GM19468 (cell line): Measurements from ENCODE around the gene SPIC.
"Not testable (repeated sequence)": the region's sequence is repeated elsewhere in the genome, so short reads cannot be mapped to it uniquely, and the experiment has no call there.

Source experiments
- ATAC-seq: cut with Tn5 transposase; IDR thresholded peaks from one replicate; pipeline ENCODE4 v1.9.1; 2021; ENCODE audit warnings: mild to moderate bottlenecking, moderate library complexity, moderate number of reproducible peaks; ENCODE audit not compliant: unreplicated experiment; ENCODE audit errors: extremely low read depth

Gene SPIC

DNA sequence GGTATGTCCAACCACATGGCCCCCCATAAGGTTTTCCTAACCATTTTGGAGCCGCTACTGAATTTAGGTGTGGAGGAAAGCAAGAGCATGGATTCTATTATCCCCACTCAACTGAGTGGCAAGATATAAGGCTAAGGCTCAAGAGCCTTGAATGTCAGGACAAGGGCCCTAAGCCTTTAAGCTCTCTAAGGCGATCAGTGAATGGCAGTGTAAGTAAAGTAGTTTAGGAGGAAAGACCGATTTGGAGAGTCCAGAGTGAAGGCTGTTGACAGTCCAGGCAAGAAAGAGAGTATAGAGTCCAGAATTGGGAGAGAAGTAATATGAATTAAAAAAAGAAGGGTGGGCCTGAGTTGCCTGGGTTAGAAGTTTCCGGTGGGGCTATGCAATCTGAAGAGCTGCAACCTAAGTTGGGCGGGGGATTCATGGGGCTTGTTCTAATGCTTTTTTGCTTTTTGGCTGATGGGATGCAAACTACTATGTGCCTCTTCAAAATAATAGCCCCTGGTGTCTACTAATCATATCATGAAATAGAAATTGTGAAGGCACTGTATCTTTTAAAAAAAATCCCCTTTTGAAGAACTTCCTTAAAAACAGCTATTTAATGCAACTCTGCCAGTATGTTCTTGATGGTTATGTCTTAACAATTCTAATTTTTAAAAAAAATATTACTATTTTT is at the start of gene SPIC:
SPIC (plus strand) TSS at position 626 of the 676 bp plus-strand sequence. CDS start 1,569 bp downstream, outside the sequence.
- ATAC-seq: no peak

DNA sequence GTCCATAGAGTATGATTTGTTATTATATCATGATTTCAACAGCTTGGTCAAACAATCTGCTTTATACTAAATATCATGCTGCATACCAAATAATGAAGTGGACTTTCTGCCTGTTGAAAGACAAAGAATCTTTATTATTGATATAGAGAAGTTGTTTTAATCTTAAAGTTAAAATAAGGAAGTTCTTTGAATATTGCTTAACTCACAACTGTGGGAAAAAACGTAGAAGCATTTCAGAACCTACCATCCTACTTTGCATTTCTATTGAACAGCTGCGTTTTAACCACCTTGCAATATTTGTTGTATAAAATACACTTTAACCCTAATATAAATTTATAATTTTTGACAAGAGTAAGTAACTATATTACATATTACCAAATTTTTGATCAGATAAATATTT is 44.7 kb upstream of the SPIC start:
- ATAC-seq: no peak

DNA sequence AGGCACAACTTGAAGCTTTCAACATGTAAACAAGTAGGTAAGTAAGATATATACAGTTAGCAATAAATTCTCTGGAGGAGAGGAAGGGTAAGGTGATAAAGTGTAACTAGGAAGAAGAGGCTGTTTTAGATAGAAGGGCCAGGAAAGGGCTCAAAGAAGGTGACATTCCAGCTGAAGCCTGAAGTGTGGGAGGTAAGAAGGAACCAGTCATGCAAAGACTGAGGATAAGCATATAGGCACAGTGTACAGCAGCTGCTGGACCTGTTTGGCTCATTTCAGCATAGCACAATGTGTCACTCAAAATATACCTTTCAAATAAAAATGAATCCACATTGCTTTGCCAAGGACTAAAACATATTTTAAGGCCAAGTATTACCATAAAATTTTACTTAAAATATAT is 39.0 kb upstream of the SPIC start:
- ATAC-seq: no peak

DNA sequence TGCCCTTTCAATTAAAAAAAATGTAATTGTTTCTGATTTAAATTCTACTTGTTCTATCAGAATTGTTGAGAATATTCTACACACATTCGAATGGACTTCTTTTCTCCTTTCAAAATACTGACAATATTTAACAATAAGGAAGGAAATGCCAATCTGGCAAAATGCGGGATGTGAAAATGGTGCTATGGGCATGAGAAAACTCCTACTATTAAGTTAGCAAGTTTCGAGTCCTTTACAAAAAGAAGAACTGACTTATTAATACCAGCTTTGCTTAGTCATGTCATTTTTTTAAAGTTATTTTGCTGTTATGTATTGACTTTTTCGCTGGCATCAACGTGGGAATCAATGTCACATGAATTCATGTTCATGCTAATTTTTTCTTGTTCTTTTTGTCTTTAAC is 35.9 kb upstream of the SPIC start:
- ATAC-seq: no peak

DNA sequence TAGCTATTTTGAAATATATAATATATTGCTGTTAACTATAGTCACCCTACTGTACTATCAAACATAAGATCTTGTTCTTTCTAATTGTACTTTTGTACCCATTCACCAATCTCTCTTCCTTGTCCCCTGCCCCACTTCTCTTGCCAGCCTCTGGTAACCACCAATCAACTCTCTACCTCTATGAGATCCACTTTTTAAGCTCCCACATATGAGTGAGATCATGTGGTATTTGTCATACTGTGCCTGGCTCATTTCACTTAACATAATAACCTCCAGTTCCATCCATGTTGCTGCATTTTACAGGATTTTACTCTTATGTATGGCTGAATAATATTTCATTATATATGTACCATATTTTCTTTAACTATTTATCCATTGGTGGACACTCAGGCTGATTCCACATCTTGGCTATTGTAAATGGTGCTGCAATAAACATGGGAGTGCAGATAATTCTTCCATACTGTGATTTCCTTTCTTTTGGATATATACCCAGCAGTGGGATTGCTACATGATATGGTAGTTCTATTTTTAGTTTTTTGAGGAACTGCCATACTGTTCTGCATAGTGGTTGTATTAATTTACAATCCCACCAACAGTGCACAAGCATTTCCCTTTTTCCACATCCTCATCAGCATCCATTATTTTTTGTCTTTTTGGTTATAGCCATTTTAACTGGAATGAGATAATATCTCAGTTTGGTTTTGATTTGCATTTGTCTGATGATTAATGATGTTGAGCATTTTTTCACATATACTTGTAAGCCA is 33.5 kb upstream of the SPIC start:
- ATAC-seq: no peak

DNA sequence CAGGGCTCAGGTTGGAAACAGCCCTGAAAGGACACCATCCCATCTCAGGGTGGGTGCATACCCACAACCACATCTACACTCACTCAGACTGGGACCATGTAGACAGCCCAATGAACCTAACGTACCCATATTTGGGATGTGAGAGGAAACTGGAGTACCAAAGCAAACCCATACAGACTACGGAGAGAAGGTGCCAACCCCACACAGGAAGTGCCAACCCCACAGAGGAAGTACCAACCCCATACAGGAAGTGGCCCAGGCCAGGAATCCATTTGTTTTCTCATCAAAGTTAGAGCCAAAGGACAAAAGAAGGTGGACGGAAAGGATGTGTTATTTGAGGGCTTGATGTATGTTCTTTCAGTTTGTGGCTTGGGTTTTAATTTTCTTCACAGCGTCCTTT is 19.5 kb upstream of the SPIC start:
- ATAC-seq: no peak

DNA sequence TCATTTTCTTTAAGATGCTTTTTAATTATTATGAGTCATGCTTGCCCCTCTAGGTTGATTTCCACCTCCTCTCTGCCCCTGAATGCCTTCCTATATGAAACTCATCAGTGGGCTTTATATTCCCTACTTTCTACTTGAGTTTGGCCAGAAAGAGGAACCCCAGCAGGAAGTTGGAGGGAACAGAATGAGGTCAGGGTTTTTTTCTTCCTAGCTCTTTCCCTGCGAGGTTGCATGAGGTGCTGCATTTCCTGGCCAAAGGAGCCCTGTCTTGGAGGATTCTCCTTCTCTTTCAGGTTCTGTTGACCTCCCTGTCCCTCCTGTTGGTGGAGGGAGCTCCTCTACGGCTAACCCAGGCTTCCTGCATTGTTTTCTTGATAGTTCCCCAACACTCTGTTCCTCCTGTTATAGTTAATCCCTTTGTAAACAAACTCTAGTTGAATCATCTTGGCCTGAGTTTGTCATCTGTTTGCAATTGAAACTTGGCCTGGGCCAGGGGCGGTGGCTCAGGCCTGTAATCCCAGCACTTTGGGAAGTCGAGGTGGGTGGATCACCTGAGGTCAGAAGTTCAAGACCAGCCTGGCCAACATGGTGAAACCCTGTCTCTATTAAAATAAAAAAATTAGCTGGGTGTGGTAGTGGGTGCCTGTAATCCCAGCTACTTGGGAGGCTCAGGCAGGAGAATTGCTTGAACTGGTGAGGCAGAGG is 15.3 kb upstream of the SPIC start:
- no peak for ATAC-seq

DNA sequence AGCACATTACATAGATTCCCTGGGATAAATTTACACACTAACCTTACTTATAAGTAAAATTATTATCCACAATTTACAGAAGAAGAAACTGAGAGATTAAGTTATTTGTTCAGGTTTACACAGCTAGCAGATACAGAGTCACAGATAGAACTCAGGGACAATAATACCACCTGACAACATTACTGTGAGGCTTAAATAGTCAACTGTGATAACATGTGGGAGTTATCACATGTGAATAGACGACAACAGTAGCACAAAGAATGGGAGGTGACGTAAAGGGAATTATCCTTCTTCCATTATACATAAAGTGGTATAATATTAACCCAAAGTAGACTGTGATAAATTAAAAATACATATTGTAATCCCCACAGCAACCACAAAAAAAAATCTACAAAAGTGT is 6.2 kb upstream of the SPIC start:
- no peak for ATAC-seq

DNA sequence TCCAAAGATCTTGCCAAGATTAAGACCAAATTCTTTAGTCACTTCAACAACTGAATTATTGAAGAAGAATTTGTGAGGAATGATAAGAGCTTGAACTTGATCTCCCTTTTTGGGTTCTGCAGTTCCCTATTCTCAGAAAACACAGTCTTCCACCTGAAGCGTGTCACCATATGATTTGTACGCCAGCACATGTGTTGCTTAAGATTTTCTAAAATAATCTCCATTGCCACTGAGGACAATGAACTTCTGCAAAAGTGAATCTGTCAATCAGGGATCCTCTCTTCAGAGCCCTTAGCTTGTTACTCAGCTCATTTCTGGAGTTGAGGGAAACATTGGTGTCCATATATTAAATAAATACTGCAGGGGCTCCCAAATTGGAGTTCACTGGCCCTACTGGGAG is 4.2 kb upstream of the SPIC start:
- no peak for ATAC-seq

DNA sequence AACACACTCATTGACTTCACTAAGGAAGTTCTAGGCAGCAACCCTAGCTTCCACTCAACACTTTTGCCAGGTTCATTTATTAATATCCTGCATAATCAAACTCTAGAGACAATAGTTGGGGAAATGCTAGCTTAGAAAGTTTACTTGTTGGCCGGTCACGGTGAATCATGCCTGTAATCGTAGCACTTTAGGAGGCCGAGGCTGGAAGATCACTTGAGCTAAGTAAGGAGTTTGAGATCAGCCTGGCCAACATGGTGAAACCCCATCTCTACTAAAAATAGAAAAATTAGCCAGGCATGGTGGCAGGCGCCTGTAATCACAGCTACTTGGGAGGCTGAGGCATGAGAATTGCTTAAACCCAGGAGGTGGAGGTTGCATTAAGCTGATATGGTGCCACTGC is 3.3 kb upstream of the SPIC start:
- not testable (repeated sequence) for ATAC-seq

DNA sequence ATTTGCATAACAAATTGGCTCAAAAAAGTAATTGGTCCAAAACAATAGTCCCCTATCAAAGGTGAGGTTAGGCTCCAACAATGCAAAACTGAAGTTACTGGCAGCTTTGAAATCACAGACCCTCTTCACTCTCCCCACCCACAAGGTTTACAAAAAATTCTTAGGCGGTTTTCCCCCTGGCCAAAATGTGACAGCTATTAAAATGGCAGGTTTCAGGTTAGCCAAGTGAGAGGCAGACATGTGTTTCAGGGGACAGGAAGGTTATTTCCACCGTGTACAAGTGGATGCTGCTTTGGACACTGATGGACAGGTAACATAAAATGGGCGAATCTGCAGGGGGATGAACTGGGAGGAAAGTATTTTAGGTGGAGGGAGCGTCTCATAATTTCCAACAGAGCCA is 888 bp upstream of the SPIC start:
- ATAC-seq: no peak

DNA sequence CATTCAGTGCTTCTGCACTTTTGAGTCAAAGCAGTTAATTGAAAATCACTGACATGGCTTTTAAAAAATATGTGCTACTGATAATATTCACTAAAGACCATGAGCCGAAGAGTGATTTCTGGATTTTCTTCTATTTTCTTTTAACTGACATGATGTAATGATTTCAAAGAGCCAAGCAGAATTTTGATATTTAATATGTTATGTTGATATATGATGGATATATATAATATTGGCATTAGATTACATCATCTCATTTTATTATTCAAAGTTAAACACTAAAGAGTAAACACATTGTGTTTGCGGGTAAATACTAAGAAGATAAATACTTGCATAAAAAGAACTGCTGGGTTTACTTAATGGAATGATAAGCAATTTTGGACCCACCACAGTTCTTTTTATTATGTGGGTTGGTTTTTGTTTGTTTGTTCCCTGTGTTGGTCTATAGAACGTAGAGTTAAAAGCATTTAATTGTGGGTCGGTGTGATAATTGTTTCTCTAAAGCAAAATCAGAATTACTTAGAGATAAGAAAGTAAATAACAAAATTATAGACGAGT is 692 bp downstream of the SPIC start:
- no peak for ATAC-seq

DNA sequence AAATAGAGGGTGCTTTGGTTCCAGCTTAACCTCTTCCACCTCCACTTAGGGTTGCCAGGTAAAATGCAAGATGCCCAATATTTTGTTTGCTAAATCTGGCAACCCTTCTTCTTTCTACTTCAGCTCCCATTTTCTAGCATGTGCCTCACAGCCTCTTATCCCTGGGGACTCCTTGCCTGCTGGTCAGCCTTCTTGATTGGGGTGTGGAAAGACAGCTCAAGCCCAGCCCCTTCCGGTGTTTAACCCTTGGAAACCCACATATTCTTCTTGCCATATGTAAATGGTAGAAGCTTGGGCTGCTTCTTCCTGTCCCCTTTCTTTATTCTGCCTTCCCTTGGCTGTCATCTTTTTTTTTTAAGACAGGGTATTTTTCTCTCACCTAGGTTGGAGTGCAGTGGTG is 5.7 kb downstream of the SPIC start:
- no peak for ATAC-seq

DNA sequence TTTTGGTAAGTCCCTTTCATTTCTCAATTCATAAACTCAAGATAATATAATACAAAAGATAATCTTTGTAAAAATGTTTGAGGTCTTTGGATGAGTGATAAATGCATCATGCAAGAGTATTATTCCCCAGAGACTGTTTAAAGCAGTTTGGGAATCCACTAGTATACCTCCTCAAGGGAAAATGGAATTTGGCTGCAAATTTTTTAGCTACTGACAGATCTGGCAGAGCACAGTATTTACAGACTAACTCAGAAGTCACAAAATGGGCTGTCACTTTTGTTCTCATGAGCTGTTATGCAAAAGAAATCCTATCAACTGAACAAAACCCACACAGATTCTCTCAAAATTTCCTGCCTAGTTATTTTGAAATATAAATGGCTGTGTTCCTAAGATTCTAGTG is 9.9 kb downstream of the SPIC start:
- ATAC-seq: no peak

DNA sequence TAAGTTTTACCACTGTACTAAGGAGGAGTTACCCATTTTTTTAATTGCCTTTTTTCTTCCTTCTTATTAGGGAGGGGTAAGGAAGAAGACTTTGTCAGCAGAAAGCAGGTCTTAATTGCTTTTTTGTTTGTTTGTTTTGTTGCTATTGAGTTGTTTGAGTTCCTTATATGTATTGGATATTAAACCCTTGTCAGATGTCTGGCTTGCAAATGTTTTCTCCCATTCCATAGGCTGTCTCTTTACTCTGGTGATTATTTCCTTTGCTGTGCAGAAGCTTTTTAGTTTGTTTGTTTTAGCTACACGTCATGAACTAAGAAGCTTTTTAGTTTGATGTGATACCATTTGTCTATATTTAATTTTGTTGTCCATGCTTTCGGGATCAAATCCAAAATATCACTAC is 13.3 kb downstream of the SPIC start:
- no peak for ATAC-seq

DNA sequence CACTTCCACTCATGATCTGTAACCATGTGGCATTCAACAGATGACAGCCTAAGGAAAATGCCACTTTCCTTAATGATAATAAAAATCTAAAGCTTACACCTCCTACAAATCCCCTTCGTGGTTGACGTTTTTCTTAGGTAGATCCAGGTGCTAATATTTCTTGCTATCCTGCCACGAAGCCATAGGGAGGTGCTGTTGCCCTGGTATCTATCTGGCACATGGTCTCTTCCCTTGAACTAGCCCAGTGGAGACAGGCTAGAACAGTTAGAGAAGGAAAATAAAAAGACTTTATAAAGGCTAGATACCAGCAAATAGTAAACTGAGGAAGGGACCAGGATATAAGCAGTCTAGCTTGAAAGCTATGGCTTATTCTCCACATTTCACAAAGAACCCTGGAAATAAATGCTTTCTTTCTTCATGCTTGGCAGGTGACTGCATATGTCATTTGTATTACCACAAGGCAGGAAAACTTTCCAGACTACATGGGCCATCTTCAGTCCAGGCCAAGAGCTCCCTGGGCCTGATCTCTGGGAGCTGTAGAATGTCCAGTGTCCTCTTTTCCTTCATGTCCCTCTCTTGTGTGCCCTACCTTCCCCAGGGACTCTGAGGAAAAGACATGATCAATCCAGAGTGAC is 15.3 kb downstream of the SPIC start:
- ATAC-seq: no peak

DNA sequence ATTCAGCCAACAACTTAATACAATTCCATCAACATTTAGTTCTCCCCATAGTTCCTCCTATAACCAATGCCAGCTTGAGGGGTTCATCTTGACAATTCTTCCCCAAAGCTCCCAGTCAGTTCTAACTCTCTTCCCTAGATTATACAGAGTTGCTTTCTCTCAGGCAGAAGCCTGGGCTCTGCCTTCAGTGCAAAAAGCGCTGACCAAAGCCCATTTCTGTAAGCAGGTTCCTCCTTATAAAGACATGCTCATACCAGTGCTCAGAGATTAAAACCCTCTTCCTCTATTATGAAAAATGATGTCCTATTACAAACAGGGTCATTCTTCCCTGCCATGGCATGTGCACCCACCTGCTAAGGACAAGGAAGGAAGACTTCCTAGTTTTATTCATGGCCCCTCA is 16.2 kb downstream of the SPIC start:
- ATAC-seq: no peak

DNA sequence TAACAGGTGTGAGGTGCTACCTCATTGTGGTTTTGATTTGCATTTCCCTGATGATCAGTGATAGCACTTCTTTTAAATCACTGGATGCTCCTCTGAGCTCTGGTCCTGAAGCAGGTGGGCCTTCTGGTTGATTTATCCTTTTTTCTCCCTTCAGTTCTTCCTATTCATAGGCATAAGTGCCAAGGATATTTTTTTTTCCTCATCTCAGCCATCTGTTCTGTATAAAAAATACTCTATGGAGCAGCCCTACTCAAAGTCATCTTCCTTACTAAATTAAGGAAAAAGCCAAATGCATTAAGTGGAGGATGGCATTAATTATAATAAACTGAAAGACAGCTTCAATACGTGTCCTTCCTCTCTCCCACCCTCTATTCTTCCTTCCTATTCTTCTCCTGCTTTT is 18.4 kb downstream of the SPIC start:
- ATAC-seq: no peak

DNA sequence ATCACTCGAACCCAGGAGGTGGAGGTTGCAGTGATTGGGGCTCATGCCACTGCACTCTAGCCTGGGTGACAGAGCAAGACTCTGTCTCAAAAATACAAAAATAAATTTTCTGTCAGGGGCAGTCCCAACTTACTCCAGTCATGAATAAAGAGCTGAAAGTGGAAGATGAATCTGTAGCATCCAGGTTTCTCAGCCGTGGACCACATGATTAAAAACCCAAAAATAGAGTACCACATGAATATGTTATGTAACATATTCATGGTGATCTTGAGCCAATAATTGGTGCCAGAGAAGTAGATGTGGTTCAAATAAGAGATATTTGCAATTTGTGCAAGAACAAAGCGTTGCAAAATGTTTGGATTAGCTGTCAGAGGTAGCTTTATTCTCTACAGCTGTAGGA is 23.1 kb downstream of the SPIC start:
- ATAC-seq: no peak

DNA sequence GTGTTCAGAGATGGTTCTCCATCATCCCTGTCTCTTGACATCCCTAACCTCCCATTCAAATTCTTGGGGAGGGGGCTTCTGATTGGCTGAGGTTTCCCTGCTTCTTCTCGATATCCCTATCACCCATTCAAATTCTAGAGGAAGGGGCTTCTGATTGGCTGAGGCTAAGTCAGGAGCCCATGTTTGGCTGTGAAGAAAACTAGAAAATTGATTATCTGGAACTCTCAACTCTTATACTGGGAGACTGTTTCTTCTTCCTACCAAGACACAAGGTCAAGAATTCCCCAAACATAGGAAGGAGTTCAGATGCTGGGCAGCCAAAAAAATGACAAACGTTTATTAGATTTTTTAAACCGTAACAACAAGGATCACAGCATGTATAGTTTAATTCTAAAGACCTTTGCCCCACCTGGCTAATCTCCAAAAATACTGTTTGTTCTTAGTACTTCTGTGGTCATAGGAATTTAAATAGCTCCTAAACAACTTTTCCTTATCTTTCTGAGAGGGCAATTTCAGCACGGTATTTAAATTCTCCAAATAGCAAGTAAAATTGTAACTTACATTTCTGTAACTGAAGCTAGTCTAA is 26.4 kb downstream of the SPIC start:
- ATAC-seq: no peak
